Skin of body (tissue), 2 donors: ENCODE measurements around the gene CD52. TPM values are rescaled to one million over a fixed set of nuclear protein-coding genes. Genes with fewer than 3 reads are reported as not detected.

ENCODE experiments used
- DNase-seq: peaks from one replicate; lab custom pipeline; 2025; lab: John Stamatoyannopoulos, UW
- total RNA-seq: library from RNA; depleted of rRNA; stranded (reverse); fragments of >200 nt; gene quantifications from one replicate; pipeline ENCODE4 v1.2.3, GENCODE V29; 2014

The CD52 gene
- total RNA-seq, 1 donor from 2014 or later = 2.8 TPM

- DNase-seq = no peak
Observed at GRCh38 chr1:26353976-26354820, 36.4 kb downstream of the CD52 start, which contains the start of gene CRYBG2. CRYBG2 (minus strand) TSS chr1:26354130; CDS start chr1:26346657, 7,473 bp downstream.

- DNase-seq = no peak
Observed at GRCh38 chr1:26354972-26355371, 37.2 kb downstream of the CD52 start.

DNA sequence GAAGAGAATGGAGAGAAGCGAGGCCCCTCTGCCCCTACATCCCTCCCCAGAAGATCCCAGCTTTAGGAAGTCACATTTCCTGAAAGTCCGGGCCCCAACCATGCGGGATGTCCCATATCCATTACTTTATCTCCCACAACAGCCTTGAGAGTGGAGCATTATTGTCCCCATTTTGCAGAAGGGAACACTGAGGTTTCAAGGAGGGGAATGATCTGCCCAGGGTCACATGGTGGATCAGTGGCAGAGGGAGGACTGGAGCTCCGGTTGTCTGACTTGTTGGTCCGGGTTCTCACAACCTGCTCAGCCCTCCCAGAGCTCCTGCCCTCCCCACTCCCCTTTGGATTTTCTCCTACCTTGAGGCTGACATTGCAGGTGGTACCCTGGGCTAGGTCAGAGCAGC is 38.3 kb downstream of the CD52 start:
- no peak for DNase-seq

- no peak for DNase-seq
Observed at GRCh38 chr1:26357121-26357602, 39.4 kb downstream of the CD52 start.

GRCh38 chr1:26358411-26359384 is 40.9 kb downstream of the CD52 start:
- no peak for DNase-seq

GRCh38 chr1:26359981-26360806 is 42.4 kb downstream of the CD52 start:
- DNase-seq = no peak

DNA sequence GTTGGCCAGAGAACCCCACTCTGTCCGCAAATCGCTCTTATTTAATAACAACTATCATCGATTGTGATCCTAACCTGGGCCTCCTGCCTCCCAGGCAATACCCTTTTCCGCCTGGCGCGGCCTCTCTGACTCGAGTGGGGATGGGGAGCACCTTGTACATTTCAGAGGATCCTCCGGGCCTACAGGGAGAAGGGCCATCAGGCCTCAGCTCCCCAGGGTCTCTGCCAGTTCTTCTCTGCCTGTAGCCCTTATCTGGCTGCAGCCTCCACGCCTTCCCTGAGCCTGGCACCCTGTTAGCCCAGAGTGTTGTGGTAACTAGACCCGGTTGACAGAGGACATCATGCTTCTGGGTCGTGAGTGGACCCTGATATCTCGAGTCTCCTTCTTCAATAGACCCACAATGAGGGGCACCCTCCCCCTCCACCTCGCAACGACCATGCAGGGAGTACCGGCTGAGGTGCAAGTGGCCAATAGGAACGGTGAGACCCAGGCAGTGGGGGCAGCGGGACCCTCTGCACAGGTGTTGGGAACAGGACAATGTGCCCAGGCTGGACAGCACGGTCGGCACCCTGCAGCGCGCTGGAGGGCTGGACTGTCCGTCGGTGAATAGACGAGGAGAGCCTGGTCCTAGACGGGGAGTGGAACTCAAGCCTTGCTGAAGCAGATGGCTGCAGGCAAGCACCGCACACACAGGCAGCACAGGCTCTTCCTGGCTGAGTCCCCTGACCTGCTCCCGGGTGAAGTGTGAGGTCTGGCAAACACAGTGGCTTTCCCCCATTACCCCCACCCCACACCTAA is 43.2 kb downstream of the CD52 start:
- DNase-seq = no peak

- no peak for DNase-seq
Observed at GRCh38 chr1:26361605-26362122, 43.9 kb downstream of the CD52 start.

- DNase-seq = no peak
Observed at GRCh38 chr1:26362331-26362730, 44.6 kb downstream of the CD52 start.

DNA sequence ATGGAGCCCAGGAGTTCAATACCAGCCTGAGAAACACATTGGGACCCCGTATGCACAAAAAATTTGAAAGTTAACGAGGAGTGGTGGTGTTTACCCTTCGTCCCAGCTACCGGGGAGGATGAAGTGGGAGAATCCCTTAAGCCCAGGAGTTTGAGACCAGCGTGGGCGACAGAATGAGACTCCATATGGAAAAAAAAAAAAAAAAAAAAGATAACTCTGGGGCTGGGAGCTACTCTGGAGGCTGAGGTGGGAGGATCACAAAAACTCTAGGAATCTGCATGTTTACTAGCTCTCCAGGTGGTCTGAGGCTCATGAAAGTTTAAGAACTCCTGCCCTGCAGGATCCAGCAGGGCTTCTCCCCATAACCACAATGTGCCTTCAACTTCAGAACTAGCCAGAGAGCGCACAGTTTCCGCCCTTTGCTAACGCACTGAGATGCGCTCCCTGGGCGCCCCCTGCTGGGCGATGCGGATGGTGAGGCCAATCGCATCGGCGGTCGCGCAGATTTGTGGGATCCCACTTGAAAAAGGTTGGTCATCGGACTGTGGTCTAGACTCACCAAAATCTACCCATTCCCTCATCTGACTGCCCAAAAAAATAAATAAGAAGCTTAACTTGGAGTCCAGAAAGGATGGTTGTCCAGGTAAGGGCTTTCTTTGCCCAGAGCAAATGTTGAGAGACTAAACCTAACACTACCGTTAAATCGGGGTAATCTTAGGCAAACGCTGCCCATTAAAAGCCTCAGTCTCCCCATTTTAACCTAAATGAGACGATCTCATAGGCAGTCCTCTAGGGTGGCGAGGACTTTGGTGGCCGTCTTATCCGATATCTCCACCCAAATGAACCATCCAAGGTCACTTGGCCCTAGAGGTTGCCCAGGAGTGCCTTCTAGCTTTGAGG is 46.0 kb downstream of the CD52 start:
- DNase-seq = peak; percentile 5

- DNase-seq = no peak
Observed at GRCh38 chr1:26364956-26365355, 47.2 kb downstream of the CD52 start.

DNA sequence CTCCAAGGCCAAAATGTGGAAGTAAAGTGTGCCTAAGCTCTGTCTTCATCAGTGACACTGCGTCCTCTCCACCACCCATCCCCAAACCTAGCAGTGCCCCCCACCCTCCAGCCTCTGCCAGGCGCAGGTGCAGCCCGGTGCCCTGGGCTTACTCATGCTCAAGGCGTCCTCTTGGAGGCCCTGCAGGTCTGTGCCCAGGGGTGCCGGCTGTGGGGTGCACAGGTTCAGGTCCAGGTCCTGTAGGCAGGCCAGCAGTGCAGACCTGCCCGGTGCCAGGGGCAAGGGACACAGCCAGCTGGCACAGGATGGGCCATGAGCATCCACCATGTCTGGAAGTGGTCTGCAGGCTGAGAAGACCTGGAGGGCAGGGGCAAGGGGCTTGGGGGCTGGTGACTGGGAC is 49.7 kb downstream of the CD52 start:
- no peak for DNase-seq

- no peak for DNase-seq
Observed at GRCh38 chr1:26368006-26368405, 50.2 kb downstream of the CD52 start.

DNA sequence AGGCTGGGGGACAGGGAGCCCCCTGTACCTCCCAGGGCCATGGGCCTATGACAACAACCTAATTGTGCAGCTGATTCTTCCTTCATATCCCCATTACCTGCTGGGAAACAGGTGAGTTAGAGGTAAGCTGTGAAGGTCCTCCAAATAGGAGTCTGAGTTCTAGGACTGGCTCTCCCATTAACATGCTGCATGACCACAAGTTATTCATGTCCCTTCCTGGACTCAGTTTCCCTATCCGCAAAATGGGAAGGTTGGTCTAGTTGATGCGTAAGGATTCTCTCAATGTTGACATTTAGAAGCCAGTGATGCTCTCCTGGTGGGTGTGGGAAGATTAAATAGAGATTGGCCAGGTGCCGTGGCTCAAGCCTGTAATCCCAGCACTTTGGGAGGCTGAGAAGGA is 50.7 kb downstream of the CD52 start:
- no peak for DNase-seq

Other genes with a start within 250 kb of the CD52 start
- 11.3 TPM for gene PDIK1L, start 206.1 kb upstream of the CD52 start, total RNA-seq
- 0.30 TPM for gene FAM110D, start 158.9 kb upstream of the CD52 start, total RNA-seq
- gene C1orf232, start 149.0 kb upstream of the CD52 start, total RNA-seq = not detected
- 10.0 TPM for gene ZNF593, start 148.1 kb upstream of the CD52 start, total RNA-seq
- gene ZNF593OS, start 146.1 kb upstream of the CD52 start, total RNA-seq = not detected
- gene CNKSR1, start 140.5 kb upstream of the CD52 start, total RNA-seq = 6.9 TPM
- gene CATSPER4, start 127.4 kb upstream of the CD52 start, total RNA-seq = not detected
- 15.1 TPM for gene CEP85, start 83.8 kb upstream of the CD52 start, total RNA-seq
- 16.0 TPM for gene SH3BGRL3, start 37.9 kb upstream of the CD52 start, total RNA-seq
- gene UBXN11, start 11.3 kb upstream of the CD52 start, total RNA-seq = 8.2 TPM
- gene CRYBG2, start 36.2 kb downstream of the CD52 start, total RNA-seq = 15.4 TPM
- not detected for gene ZNF683, start 54.8 kb downstream of the CD52 start, total RNA-seq
- gene LIN28A, start 92.9 kb downstream of the CD52 start, total RNA-seq = not detected
- gene DHDDS, start 114.4 kb downstream of the CD52 start, total RNA-seq = 25.0 TPM
- 412 TPM for gene HMGN2, start 154.5 kb downstream of the CD52 start, total RNA-seq
- 15.7 TPM for gene RPS6KA1, start 211.8 kb downstream of the CD52 start, total RNA-seq